ENCODE measurements around the gene SMOC2. TPM values are rescaled to one million over a fixed set of nuclear protein-coding genes. Genes with fewer than 3 reads are reported as not detected.

SMOC2 gene
- total RNA-seq, 1 donor from 2014 or later, result 12.6 TPM

DNA sequence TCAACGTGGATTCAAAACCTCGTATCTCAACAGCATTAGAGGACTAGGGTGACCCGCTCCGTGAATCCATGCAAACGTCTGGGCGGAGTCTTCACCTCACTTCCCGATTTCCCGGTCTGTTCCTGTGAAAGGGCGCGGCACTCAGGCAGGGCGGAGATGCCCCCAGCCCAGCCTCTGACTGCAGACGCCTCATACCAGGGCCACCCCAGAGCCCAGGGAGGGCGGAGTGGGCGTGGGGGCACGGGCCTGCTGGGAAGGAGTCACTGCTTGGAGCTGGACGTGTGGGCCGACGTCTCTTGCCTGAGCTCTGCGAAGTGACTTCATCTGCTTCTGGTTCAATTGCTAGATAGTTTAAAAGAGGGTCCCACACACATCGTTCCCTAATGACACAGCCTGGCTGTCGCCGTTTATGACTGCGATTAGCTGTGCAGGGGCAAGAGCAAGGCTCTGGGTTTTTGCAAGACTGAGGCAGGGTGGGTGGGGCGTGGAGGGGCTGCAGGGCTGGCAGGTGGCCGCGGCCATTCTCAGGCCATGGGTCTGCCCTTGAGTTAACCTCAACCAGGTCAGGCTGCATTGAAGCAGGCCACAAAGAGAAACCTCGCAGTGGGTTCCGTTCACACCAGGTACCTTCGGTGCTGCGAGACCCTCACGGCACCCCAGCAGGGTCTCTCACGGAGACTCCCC, 15.0 kb downstream of the SMOC2 start:
- DNase-seq, result no peak
- H3K27ac ChIP-seq, result no peak overlapping the region
- no peak overlapping the region for H3K4me3 ChIP-seq
- ATAC-seq, result no peak
- intact Hi-C loops (cut with DNase I), result no loop called here
- H3K36me3 ChIP-seq, result no peaks in the 10 kb centered on the region
- H3K9me3 ChIP-seq, result no peaks in the 10 kb centered on the region
- no peaks in the 10 kb centered on the region for H3K4me1 ChIP-seq
- TF ChIP-seq, protein P1, sequence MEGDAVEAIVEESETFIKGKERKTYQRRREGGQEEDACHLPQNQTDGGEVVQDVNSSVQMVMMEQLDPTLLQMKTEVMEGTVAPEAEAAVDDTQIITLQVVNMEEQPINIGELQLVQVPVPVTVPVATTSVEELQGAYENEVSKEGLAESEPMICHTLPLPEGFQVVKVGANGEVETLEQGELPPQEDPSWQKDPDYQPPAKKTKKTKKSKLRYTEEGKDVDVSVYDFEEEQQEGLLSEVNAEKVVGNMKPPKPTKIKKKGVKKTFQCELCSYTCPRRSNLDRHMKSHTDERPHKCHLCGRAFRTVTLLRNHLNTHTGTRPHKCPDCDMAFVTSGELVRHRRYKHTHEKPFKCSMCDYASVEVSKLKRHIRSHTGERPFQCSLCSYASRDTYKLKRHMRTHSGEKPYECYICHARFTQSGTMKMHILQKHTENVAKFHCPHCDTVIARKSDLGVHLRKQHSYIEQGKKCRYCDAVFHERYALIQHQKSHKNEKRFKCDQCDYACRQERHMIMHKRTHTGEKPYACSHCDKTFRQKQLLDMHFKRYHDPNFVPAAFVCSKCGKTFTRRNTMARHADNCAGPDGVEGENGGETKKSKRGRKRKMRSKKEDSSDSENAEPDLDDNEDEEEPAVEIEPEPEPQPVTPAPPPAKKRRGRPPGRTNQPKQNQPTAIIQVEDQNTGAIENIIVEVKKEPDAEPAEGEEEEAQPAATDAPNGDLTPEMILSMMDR (IDR thresholded peaks at IDR 0.05), result no peak
- H3K27me3 ChIP-seq (ENCODE audit: low read depth), result peaks cover 7% of the 10 kb centered on the region

- no peaks in the 10 kb centered on the region for H3K4me1 ChIP-seq
- no peak overlapping the region for H3K27ac ChIP-seq
- DNase-seq, result no peak
- no peak for ATAC-seq
- TF ChIP-seq, protein P1 (IDR thresholded peaks at IDR 0.05), result no peak
- intact Hi-C loops (cut with DNase I), result no loop called here
- H3K36me3 ChIP-seq, result no peaks in the 10 kb centered on the region
- H3K9me3 ChIP-seq, result no peaks in the 10 kb centered on the region
- H3K4me3 ChIP-seq, result no peak overlapping the region
- peaks cover 7% of the 10 kb centered on the region for H3K27me3 ChIP-seq (ENCODE audit: low read depth)
These were observed 16.1 kb downstream of the SMOC2 start for GRCh38 chr6:168456907-168457652.

DNA sequence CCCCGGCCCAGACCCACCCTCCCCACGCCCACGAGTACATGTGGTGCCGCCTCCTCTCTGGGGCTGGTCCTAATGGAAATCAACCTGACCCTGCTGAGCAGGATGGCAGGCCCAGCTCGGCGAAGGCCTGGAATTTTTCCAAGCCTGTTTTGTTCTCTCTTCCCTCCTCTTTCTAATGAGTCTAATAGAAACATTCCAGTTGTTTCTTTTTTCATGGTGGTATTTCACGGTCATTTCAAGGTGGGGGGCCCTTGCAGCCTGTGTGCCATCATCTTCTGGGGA, 16.6 kb downstream of the SMOC2 start:
- H3K4me3 ChIP-seq, result no peak overlapping the region
- no peaks in the 10 kb centered on the region for H3K9me3 ChIP-seq
- H3K36me3 ChIP-seq, result no peaks in the 10 kb centered on the region
- intact Hi-C loops (cut with DNase I), result no loop called here
- TF ChIP-seq, protein P1 (IDR thresholded peaks at IDR 0.05), result no peak
- no peak for ATAC-seq
- no peak for DNase-seq
- H3K27ac ChIP-seq, result no peak overlapping the region
- no peaks in the 10 kb centered on the region for H3K4me1 ChIP-seq
- peaks cover 7% of the 10 kb centered on the region for H3K27me3 ChIP-seq (ENCODE audit: low read depth)

GRCh38 chr6:168458101-168458500, 17.1 kb downstream of the SMOC2 start:
- no peak for ATAC-seq
- TF ChIP-seq, protein P1 (IDR thresholded peaks at IDR 0.05), result no peak
- no peak overlapping the region for H3K4me3 ChIP-seq
- no peak for DNase-seq
- peaks cover 7% of the 10 kb centered on the region for H3K27me3 ChIP-seq (ENCODE audit: low read depth)
- H3K36me3 ChIP-seq, result no peaks in the 10 kb centered on the region
- no peaks in the 10 kb centered on the region for H3K9me3 ChIP-seq
- no peaks in the 10 kb centered on the region for H3K4me1 ChIP-seq
- H3K27ac ChIP-seq, result no peak overlapping the region
- intact Hi-C loops (cut with DNase I), result no loop called here

- no peak for ATAC-seq
- TF ChIP-seq, protein P1 (IDR thresholded peaks at IDR 0.05), result no peak
These were observed 18.6 kb downstream of the SMOC2 start for GRCh38 chr6:168459572-168459971.

More at GRCh38 chr6:168459572-168459971, 18.6 kb downstream of the SMOC2 start:
- no peaks in the 10 kb centered on the region for H3K36me3 ChIP-seq
- no peak for DNase-seq
- H3K4me3 ChIP-seq, result no peak overlapping the region
- no peak overlapping the region for H3K27ac ChIP-seq
- H3K9me3 ChIP-seq, result no peaks in the 10 kb centered on the region
- intact Hi-C loops (cut with DNase I), result no loop called here
- no peaks in the 10 kb centered on the region for H3K4me1 ChIP-seq
- peaks cover 7% of the 10 kb centered on the region for H3K27me3 ChIP-seq (ENCODE audit: low read depth)

Measured in lower lobe of right lung (tissue), 2 donors.